HepG2 (cell line): ENCODE measurements around the gene DYRK1B.

Experiments used
- CEBPG ChIP-seq: IDR thresholded peaks from 2 replicates; pipeline ENCODE4 v1.6.1; 2016
- CHD4 ChIP-seq: fragments of 200-600 bp; sonication (generic); IDR thresholded peaks from 2 replicates; pipeline ENCODE4 v1.7.0; 2017; ENCODE audit warnings: mild to moderate bottlenecking, low read length, borderline replicate concordance
- CTCF ChIP-seq: sonication (generic); formaldehyde crosslinking; IDR thresholded peaks from 2 replicates; pipeline ENCODE4 v1.5.0; 2020; ENCODE audit warnings: mild to moderate bottlenecking, missing genetic modification reagents, moderate library complexity
- E2F1 ChIP-seq: sonication (generic); formaldehyde crosslinking; IDR thresholded peaks from 2 replicates; pipeline ENCODE4 v1.5.0; 2020; ENCODE audit warnings: missing genetic modification reagents
- IRF9 ChIP-seq: sonication (generic); formaldehyde crosslinking; IDR thresholded peaks from 2 replicates; pipeline ENCODE4 v1.8.0; 2022; ENCODE audit warnings: missing genetic modification reagents, mild to moderate bottlenecking, borderline replicate concordance
- KAT2B ChIP-seq: fragments of 150-350 bp; IDR thresholded peaks from 2 replicates; pipeline ENCODE4 v1.6.1; 2014; ENCODE audit warnings: low read depth, low read length, borderline replicate concordance
- MTF1 ChIP-seq: sonication (generic); formaldehyde crosslinking; IDR thresholded peaks from 2 replicates; pipeline ENCODE4 v1.5.0; 2020; ENCODE audit warnings: missing genetic modification reagents
- RBM22 ChIP-seq: fragments of 200-400 bp; formaldehyde crosslinking; optimal IDR thresholded peaks from 2 replicates; pipeline ENCODE3; 2017; ENCODE audit warnings: mild to moderate bottlenecking, low read length, moderate library complexity
- SKIL ChIP-seq: sonication (generic); formaldehyde crosslinking; IDR thresholded peaks from 2 replicates; pipeline ENCODE4 v1.8.0; 2022; ENCODE audit warnings: missing genetic modification reagents, mild to moderate bottlenecking, moderate library complexity, borderline replicate concordance
- ZBTB7A ChIP-seq: sonication (generic); formaldehyde crosslinking; IDR thresholded peaks from 2 replicates; pipeline ENCODE4 v1.8.0; 2022; ENCODE audit warnings: mild to moderate bottlenecking, missing genetic modification reagents
- ZNF430 ChIP-seq: sonication (generic); formaldehyde crosslinking; IDR thresholded peaks from 2 replicates; pipeline ENCODE4 v1.9.0; 2021; ENCODE audit warnings: mild to moderate bottlenecking, missing genetic modification reagents
- ZNF547 ChIP-seq: sonication (generic); formaldehyde crosslinking; IDR thresholded peaks from 2 replicates; pipeline ENCODE4 v1.5.1; 2020; ENCODE audit warnings: mild to moderate bottlenecking, missing genetic modification reagents

GRCh38 chr19:39838569-39838968 is 4.6 kb upstream of the DYRK1B start:
- TF ChIP-seq E2F1 (CRISPR knock-in tag) (no peak), MTF1 (CRISPR knock-in tag) (no peak), ZNF430 (CRISPR knock-in tag) (no peak), ZBTB7A (CRISPR knock-in tag) (no peak), CHD4 (no peak), CTCF (no peak), ZNF547 (CRISPR knock-in tag) (no peak), SKIL (no peak), IRF9 (no peak), CEBPG (CRISPR knock-in tag) (no peak), KAT2B (no peak), RBM22 (no peak)
